Measurements from ENCODE around the gene CDS2. TPM values are rescaled to one million over a fixed set of nuclear protein-coding genes. Genes with fewer than 3 reads are reported as not detected.

The CDS2 gene
- total RNA-seq, 1 experiment from 2014 or later = 49.1 TPM

GRCh38 chr20:5109276-5109675, 17.5 kb upstream of the CDS2 start:
- DNase-seq (ENCODE audit: low spot score) (no peak), ATAC-seq (no peak)
- no peaks in the 10 kb centered on the region for H3K9me3 Mint-ChIP-seq
- no peaks in the 10 kb centered on the region for H3K27me3 Mint-ChIP-seq (ENCODE audit: low read depth)
- H3K36me3 Mint-ChIP-seq = peaks cover 31% of the 10 kb centered on the region
- CTCF ChIA-PET = no interaction called here
- no peak overlapping the region for H3K4me3 Mint-ChIP-seq
- H3K4me1 Mint-ChIP-seq = peaks cover 13% of the 10 kb centered on the region
- H3K27ac Mint-ChIP-seq = no peak overlapping the region
- TF ChIP-seq ETV6 (CRISPR knock-in tag; IDR thresholded peaks at IDR 0.05) (no peak), ZMAT4 (CRISPR knock-in tag; IDR thresholded peaks at IDR 0.05) (no peak), ZNF416 (CRISPR knock-in tag; IDR thresholded peaks at IDR 0.05) (no peak), FOXP4 (CRISPR knock-in tag; IDR thresholded peaks at IDR 0.05) (no peak), E2F4 (CRISPR knock-in tag; IDR thresholded peaks at IDR 0.05; ENCODE audit: borderline replicate concordance, low read depth) (no peak), NFATC4 (CRISPR knock-in tag; IDR thresholded peaks at IDR 0.05) (no peak), AFF4 (CRISPR knock-in tag; IDR thresholded peaks at IDR 0.05; ENCODE audit: borderline replicate concordance) (no peak), PREB (CRISPR knock-in tag; IDR thresholded peaks at IDR 0.05; ENCODE audit: borderline replicate concordance) (no peak), TP53 (CRISPR knock-in tag; IDR thresholded peaks at IDR 0.05) (no peak), ZNF425 (CRISPR knock-in tag; conservative IDR thresholded peaks at IDR 0.05) (no peak), CREB1 (CRISPR knock-in tag; IDR thresholded peaks at IDR 0.05) (no peak), SOX15 (CRISPR knock-in tag; IDR thresholded peaks at IDR 0.05) (no peak), MLX (CRISPR knock-in tag; IDR thresholded peaks at IDR 0.05) (no peak), NR1H2 (CRISPR knock-in tag; IDR thresholded peaks at IDR 0.05) (no peak), CREM (CRISPR knock-in tag; IDR thresholded peaks at IDR 0.05) (no peak), HMGA2 (CRISPR knock-in tag; IDR thresholded peaks at IDR 0.05) (no peak), ARID4B (CRISPR knock-in tag; IDR thresholded peaks at IDR 0.05; ENCODE audit: borderline replicate concordance) (no peak), GRHL2 (CRISPR knock-in tag; IDR thresholded peaks at IDR 0.05; ENCODE audit: insufficient replicate concordance, severe bottlenecking) (no peak), JUN (CRISPR knock-in tag; IDR thresholded peaks at IDR 0.05) (no peak), RELA (CRISPR knock-in tag; IDR thresholded peaks at IDR 0.05; ENCODE audit: borderline replicate concordance) (no peak)
- POLR2A ChIA-PET = no interaction called here
